T-helper 2 cell (primary cell): ENCODE data around the gene SDHB.
A peak's percentile ranks its signal among the peaks of the same experiment; 100 is the strongest.

Experiments used
- DNase-seq, 5 experiments: peaks; one replicate each; pipeline versions ENCODE4 v3.0.0 to v3.0.0-alpha.2; 2012 to 2022

SDHB gene

DNA sequence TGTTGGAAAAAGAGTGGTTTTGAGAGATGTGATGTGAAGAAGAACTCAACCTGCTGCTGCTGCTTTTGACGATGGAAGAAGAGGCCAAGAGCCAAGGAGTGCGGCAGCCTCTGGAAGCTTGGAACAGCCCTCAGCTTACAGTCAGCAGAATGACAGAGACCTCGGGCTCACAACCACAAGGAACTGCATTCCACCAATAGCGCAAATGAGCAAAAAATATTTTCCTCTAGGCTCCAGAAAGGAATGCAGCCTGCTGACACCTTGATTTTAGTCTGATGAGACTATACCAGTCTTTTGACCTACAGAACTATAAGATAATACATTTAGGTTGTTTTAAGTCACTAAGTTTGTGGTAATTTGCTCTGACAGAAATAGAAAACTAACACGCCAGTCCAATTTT, 10.2 kb downstream of the SDHB start:
- DNase-seq: no peak

GRCh38 chr1:17040135-17040534, 13.7 kb downstream of the SDHB start:
- no peak for DNase-seq

DNA sequence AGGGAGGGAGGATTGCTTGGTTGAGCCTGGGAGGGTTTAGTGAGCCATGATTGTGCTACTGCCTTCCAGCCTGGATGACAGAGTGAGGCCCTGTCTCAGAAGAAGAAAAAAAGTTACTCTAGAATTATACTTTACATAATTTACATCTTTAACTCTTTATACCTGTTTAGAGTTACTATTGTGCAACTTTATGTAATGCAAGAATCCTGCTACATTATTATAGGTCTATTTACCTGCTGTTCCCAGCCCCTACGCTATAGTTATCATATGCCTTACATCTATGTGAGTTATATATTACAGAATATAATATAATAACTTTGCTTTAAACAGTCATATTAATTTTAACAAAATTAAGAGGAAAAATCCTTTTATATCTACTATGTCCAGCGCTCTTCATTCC, 14.3 kb downstream of the SDHB start:
- DNase-seq: no peak

GRCh38 chr1:17033481-17033880, 20.4 kb downstream of the SDHB start:
- DNase-seq: no peak

DNA sequence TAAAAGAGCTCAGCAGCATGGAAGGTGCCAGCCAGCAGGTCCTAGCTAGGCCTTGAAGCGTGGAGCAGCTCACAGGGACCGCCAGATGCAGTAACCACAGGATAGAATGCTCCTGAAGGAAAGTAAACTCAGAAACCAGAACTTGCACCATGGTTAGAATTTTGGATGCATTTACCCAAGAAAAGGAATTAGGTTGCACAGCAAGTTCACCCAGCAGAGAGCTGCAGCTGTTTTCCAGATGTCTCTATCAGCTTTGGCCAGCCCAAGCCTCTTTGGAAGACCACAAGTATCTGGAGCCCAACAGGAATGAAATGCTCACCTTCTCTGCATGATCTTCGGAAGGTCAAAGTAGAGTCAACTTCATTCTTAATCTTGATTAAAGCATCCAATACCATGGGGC, 21.1 kb downstream of the SDHB start:
- DNase-seq: no peak

DNA sequence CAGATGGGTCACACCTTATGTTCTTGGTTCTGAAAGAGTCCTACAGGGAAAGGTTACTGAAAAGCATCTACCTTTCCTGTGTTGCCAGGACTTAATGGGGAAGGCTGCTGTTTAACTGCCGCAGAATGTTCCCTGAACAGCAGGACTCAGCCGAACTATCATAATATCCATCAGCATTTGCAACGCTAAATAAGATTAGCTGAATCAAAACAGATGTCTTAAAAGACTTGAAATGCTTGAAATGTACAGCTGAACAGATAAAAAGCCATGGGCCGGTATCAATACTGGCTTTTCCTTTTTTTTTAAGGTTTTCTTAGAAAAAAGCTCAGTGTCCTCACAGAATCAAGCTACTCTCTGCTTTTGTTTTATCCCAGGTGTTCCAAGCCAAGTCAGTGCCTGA, 22.4 kb downstream of the SDHB start:
- DNase-seq: no peak

- no peak for DNase-seq
These were observed 23.6 kb downstream of the SDHB start for GRCh38 chr1:17030206-17030605.

DNA sequence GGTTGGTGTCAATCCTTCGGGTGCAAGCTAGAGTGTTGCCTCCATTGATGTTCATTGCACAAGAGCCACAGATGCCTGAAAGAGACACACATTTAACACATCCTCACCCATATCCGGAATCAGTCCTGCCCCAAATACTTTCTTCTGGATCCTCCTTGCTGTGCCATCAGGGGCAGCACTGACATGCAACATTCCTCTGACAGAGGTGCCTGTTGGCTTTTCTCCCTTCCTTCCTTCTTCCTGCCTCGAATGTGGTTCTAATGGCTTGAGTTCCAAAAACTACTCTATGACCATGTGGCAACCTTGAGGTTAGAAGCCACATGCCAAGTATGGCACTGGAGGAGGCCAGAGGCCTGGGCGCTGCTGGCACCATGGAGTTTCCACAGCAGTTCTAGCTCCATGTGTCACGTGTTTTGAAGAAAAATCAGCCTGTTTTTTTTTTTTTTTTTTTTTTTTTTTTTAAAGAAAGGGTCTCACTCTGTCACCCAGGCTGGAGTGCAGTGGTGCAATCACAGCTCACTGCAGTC, 25.1 kb downstream of the SDHB start:
- no peak for DNase-seq

DNA sequence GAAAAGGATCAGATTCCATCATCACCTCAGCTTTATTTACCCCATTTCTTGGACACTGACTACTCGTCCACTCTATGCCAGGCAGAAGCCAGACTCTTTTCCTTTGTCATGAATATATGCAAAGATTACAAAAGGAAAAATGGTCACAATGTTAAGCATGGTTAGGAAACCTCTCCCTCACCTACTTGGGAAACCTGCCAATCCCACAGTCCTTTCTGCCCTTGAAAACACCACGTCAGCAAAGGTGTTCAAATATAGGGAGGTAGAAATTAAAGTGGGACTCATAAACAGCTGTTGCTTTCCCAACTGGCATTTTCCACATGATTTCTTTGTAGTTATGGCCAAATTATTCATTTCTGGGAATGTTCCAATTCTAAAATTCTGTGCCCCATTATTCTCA, 25.9 kb downstream of the SDHB start:
- no peak for DNase-seq

GRCh38 chr1:17027403-17027802, 26.4 kb downstream of the SDHB start:
- DNase-seq: no peak

GRCh38 chr1:17024721-17025120, 29.1 kb downstream of the SDHB start:
- no peak for DNase-seq

DNA sequence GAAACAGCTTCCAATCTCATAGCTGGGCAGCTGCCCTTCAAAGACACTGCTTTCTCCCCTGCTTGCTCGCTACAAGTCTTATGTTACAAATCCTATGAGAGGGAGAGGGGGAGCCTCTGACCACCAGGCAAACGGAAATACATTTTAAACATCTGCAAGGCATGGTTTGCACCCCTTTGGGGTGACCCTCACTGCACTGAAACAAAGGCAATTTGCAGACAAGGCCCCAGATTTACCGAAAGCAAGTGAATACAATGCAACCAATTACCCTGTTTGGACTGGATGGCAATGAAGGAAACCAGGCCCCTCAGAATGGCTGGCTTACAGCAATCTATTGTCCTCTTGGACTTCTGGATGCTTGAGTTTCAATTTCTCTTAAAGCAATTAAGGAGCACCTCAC, 30.3 kb downstream of the SDHB start:
- no peak for DNase-seq

GRCh38 chr1:17023102-17023501, 30.7 kb downstream of the SDHB start:
- no peak for DNase-seq

GRCh38 chr1:17021896-17022295, 31.9 kb downstream of the SDHB start:
- no peak for DNase-seq

- no peak for DNase-seq
These were observed 33.3 kb downstream of the SDHB start for GRCh38 chr1:17020502-17020901.

- DNase-seq: no peak
These were observed 35.0 kb downstream of the SDHB start for GRCh38 chr1:17018849-17019248.

GRCh38 chr1:17017435-17017834, 36.4 kb downstream of the SDHB start:
- no peak for DNase-seq

GRCh38 chr1:17016317-17016661, 37.5 kb downstream of the SDHB start:
- no peak for DNase-seq

DNA sequence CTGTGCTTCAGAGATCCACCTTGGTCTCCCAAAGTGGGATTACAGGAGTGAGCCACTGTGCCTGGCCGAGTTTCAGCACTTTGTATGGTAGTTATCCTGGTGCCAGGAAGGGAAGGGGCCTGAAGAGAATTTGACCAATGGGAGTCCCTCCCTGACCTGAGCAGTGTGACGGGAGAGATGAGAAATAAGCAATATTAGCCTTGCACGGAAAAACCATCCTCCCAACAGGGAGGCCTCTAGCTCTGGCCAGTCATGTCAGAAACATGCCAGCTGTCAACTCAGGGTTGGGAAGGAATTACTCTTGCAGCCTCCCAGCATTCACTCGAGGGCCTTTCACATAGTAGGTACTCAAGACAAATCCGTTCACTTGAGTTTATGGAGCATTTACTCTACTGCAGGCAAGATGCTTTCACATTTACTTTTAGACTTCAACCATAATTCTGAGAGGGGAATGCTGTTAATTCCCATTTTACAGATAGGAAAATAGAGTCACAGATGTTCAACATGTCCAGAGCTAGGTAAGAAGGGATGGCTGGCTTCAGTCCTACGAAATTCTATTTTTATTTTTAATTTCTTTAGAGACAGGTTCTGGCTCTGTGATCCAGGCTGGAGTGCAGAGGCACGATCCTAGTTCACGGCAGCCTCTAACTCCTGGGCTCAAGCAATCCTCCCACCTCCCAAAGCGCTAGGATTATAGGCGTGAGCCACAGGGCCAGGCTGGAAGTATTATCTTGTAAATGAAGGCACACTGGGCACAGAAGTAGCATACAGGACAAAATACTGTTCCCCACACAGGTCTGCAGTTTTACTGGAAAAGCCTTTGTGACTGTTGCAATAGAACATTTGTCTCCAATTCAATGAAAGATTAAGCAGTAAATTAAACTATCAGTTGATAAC, 38.9 kb downstream of the SDHB start:
- DNase-seq: no peak

GRCh38 chr1:17013491-17014320, 40.1 kb downstream of the SDHB start:
- no peak for DNase-seq

DNA sequence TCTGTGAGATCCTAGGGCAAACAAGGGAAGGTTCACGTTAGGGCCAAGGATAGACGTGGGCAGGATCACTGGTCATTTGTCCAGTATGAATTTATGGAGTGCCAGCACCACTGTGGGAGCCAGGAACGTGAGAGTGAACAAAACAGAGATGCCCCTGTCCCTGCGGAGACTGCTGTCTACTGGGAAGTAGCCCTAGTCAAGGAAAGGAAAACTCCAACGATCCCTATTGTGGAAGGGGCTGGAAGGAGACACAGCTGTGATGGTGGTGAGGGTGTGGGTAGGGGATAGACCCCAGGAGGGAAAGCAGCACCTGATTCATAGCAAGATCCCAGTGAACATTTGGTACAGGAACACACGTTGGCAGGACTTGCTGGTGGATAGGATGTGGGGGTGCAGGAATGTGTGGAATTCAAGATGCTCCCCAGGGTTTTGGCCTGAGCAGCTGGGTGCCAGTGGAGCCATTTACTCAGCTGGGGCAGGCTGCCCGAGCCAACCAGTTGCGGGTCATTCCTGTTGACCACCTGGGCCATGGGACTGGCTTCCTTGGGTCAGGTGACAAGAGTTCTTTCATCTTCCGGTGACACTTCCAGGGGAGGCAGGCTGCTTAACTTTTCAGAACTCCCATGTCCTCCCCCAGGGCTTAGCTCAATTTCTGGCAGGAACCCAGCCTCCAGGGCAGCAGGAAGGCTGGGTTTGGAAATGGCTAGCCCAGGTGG, 40.9 kb downstream of the SDHB start:
- no peak for DNase-seq

DNA sequence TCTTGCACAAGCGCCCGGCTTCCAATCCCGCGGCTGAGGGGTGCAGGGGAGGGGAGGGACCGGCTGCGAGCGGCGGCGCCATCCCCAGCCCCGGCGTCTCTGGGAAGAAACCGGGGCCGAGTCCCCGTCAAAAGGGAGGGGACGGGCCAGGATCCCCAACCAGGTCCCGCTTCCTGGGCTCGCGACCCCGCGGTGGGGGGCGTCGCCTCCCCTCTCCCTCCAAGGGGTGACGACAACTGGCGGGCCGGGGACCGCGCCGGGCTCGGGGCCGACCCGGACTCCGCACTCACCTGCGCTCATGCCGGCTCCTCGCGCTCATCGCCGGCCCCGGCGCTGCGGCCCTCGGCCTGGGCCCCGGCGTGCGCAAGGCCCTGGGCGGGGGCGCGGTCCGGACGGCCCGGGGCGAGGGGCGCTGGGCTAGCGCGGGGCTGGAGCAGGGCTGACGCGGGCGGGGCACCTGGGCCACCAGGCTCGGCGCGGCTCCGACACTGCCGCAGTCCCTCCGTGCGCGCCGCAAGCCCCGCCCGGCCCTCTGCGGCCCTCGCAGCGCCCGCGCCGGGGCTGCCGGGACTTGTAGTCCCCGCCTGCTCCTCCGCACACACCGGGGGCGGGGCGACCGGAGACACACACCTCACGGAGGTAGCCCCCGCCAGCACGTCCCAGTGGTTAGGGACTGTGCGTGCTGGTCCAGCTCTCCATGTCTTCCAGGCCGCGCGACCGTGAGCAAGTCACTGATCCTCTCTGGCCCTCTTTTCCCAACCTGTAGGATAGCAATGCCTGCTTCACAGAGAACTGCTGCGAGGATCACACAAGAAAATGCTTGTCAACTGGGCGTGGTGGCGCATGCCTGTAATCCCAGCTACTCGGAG, 42.2 kb downstream of the SDHB start, which contains the start of gene ATP13A2:
TSS of gene ATP13A2 (minus strand) at position 490 of the 869 bp plus-strand sequence. CDS start at position 300, 190 bp downstream.
- peak; percentile 74 to 90 (median 76) for DNase-seq
